GM19395 (cell line): ENCODE results near the gene WDR46.
"Not testable (repeated sequence)": the region's sequence is repeated elsewhere in the genome, so short reads cannot be mapped to it uniquely, and the experiment has no call there.

ENCODE experiments used
- ATAC-seq: cut with Tn5 transposase; IDR thresholded peaks from one replicate; pipeline ENCODE4 v1.9.1; 2021; ENCODE audit warnings: mild to moderate bottlenecking, moderate library complexity; ENCODE audit not compliant: unreplicated experiment

The WDR46 gene

GRCh38 chr6:33289784-33290315 is 811 bp upstream of the WDR46 start:
- ATAC-seq = peak; percentile 26

- ATAC-seq = no peak
Measured at GRCh38 chr6:33288141-33288920, 708 bp downstream of the WDR46 start.

GRCh38 chr6:33286946-33287914 is 1.8 kb downstream of the WDR46 start:
- no peak for ATAC-seq

GRCh38 chr6:33285214-33285613 is 3.8 kb downstream of the WDR46 start:
- ATAC-seq = not testable (repeated sequence)

GRCh38 chr6:33280539-33280938 is 8.5 kb downstream of the WDR46 start:
- ATAC-seq = no peak

GRCh38 chr6:33279971-33280511 is 9.0 kb downstream of the WDR46 start:
- ATAC-seq = no peak

- no peak for ATAC-seq
Measured at GRCh38 chr6:33279257-33279695, 9.8 kb downstream of the WDR46 start.

GRCh38 chr6:33278810-33279209 is 10.2 kb downstream of the WDR46 start:
- no peak for ATAC-seq

GRCh38 chr6:33278392-33278741 is 10.7 kb downstream of the WDR46 start:
- no peak for ATAC-seq

GRCh38 chr6:33277663-33278391 is 11.2 kb downstream of the WDR46 start:
- no peak for ATAC-seq

GRCh38 chr6:33276864-33277662 is 12.0 kb downstream of the WDR46 start, which contains the start of gene B3GALT4:
Gene B3GALT4, plus strand, starts transcription at chr6:33277123. Its CDS starts 297 bp downstream, at chr6:33277420.
- peak; percentile 58 for ATAC-seq

- no peak for ATAC-seq
Measured at GRCh38 chr6:33276581-33276863, 12.5 kb downstream of the WDR46 start.

- not testable (repeated sequence) for ATAC-seq
Measured at GRCh38 chr6:33275795-33276580, 13.1 kb downstream of the WDR46 start.

GRCh38 chr6:33273924-33274902 is 14.8 kb downstream of the WDR46 start:
- ATAC-seq = no peak

- ATAC-seq = no peak
Measured at GRCh38 chr6:33273129-33273923, 15.7 kb downstream of the WDR46 start.

- ATAC-seq = peak; percentile 7
Measured at GRCh38 chr6:33272275-33273128, 16.5 kb downstream of the WDR46 start.
